CD4-positive, alpha-beta T cell treated with Interleukin-15 for 1 hour (primary cell): ENCODE results near the gene RNF138.

Experiments used
- DNase-seq: peaks from one replicate; pipeline ENCODE4 v3.0.0-alpha.2; 2020

The RNF138 gene

GRCh38 chr18:32177530-32177929 lies 85.9 kb downstream of the RNF138 start:
- no peak for DNase-seq
